Measurements from ENCODE around the gene PNMA1. TPM values are rescaled to one million over a fixed set of nuclear protein-coding genes. Genes with fewer than 3 reads are reported as not detected.

PNMA1 gene
- total RNA-seq, 2 experiments from 2014 or later = 52.6 to 55.9 TPM

DNA sequence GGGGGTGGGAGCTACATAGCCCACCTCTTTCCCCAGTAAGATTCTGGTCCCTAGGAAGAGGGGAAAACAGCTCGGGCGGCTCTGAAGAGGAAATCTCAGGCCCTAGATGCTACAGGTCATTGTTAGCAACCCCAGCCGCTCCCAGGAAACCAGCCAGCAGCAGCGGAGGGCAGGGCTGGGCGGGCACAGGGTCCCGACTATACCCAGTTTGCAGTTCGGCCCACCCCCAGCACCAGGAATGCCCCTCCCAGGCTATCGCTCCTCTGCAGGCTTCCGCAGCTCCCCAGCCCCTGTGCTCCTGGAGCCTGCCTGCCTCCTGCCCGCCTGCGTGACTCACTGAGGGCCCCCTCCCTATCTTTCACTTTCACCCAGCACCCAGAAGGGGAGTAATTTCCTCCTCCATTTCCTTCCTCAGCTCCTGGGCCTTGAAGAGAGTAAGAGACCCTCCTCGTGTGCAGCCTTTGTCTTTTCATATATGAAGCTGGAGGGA lies 27.2 kb upstream of the PNMA1 start:
- H3K4me3 ChIP-seq (ENCODE audit: low read length) = peak overlapping the region; percentile 36
- intact Hi-C loops (cut with DNase I, micrococcal nuclease) = loop anchor here (2.0 to 5.0 kb wide), 2 partner anchors 25 to 46 kb away; no protein-coding TSS in a partner anchor
- peaks cover 40% of the 10 kb centered on the region for H3K36me3 ChIP-seq (ENCODE audit: insufficient read depth, low read length)
- no peaks in the 10 kb centered on the region for H3K27me3 ChIP-seq (ENCODE audit: control insufficient read depth in 1 of 2, insufficient read depth in 2 of 2, low read length in 2 of 2)
- H3K4me1 ChIP-seq (ENCODE audit: insufficient read depth, low read length) = peaks cover 83% of the 10 kb centered on the region
- peak overlapping the region; percentile 76 to 78 for H3K27ac ChIP-seq (ENCODE audit: low read depth in 1 of 2, low read length in 2 of 2)
- Mint-ChIP-seq H3K27me3 (no peaks in the 10 kb centered on the region), H3K4me3 (peak overlapping the region; percentile 87), H3K4me1 (ENCODE audit: low read depth) (peaks cover 65% of the 10 kb centered on the region), H3K36me3 (ENCODE audit: low read depth) (peaks cover 24% of the 10 kb centered on the region), H3K27ac (peak overlapping the region; percentile 99), H3K9me3 (no peaks in the 10 kb centered on the region)
- POLR2A ChIA-PET = interaction anchor here (0.6 to 9.8 kb wide), 15 partner anchors 12 to 145 kb away, joined by 3 to 282 read pairs (median 5); partner anchors contain the start of genes PNMA1, PTGR2 and ZNF410
- CTCF ChIA-PET = interaction anchor here (1.0 to 6.3 kb wide), 11 partner anchors 10 to 127 kb away, joined by 3 to 65 read pairs (median 5); a partner anchor contains a TSS
- ATAC-seq (ENCODE audit: poor library complexity) = peak; percentile 79
- peak in 13 of 14 experiments; percentile 45 to 84 (median 65) for DNase-seq
- no peaks in the 10 kb centered on the region for H3K9me3 ChIP-seq (ENCODE audit: control insufficient read depth in 1 of 2, insufficient read depth in 1 of 2, low read length in 2 of 2)
- TF ChIP-seq CTCF (IDR thresholded peaks at IDR 0.05) = no peak

- Histone ChIP-seq H3K27me3 (ENCODE audit: control insufficient read depth in 1 of 2, insufficient read depth in 2 of 2, low read length in 2 of 2) (no peaks in the 10 kb centered on the region), H3K4me3 (ENCODE audit: low read length) (peak overlapping the region; percentile 36), H3K9me3 (ENCODE audit: control insufficient read depth in 1 of 2, insufficient read depth in 1 of 2, low read length in 2 of 2) (no peaks in the 10 kb centered on the region), H3K36me3 (ENCODE audit: insufficient read depth, low read length) (peaks cover 45% of the 10 kb centered on the region), H3K27ac (ENCODE audit: low read depth in 1 of 2, low read length in 2 of 2) (peak overlapping the region; percentile 76 to 78), H3K4me1 (ENCODE audit: insufficient read depth, low read length) (peaks cover 77% of the 10 kb centered on the region)
- CTCF ChIA-PET = interaction anchor here (1.0 to 6.3 kb wide), 10 partner anchors 9 to 127 kb away, joined by 3 to 65 read pairs (median 6); a partner anchor contains a TSS
- TF ChIP-seq CTCF (IDR thresholded peaks at IDR 0.05) = no peak
- peak overlapping the region; percentile 99 for H3K27ac Mint-ChIP-seq
- intact Hi-C loops (cut with DNase I, micrococcal nuclease) = loop anchor here (2.0 to 5.0 kb wide), 2 partner anchors 26 to 47 kb away; no protein-coding TSS in a partner anchor
- H3K4me1 Mint-ChIP-seq (ENCODE audit: low read depth) = peaks cover 58% of the 10 kb centered on the region
- no peaks in the 10 kb centered on the region for H3K9me3 Mint-ChIP-seq
- no peaks in the 10 kb centered on the region for H3K27me3 Mint-ChIP-seq
- peak overlapping the region; percentile 87 for H3K4me3 Mint-ChIP-seq
- DNase-seq = no peak
- POLR2A ChIA-PET = interaction anchor here (0.7 to 9.8 kb wide), 12 partner anchors 9 to 111 kb away, joined by 3 to 282 read pairs (median 5); partner anchors contain the start of genes PNMA1 and PTGR2
- H3K36me3 Mint-ChIP-seq (ENCODE audit: low read depth) = peaks cover 30% of the 10 kb centered on the region
- ATAC-seq (ENCODE audit: poor library complexity) = no peak
Measured at GRCh38 chr14:73740618-73741326, 26.6 kb upstream of the PNMA1 start.

- H3K36me3 Mint-ChIP-seq (ENCODE audit: low read depth) = peaks cover 37% of the 10 kb centered on the region
- peaks cover 51% of the 10 kb centered on the region for H3K4me1 Mint-ChIP-seq (ENCODE audit: low read depth)
- H3K27me3 Mint-ChIP-seq = no peaks in the 10 kb centered on the region
- no peak for ATAC-seq (ENCODE audit: poor library complexity)
- CTCF ChIA-PET = interaction anchor here (3.2 to 6.3 kb wide), 2 partner anchors 14 to 19 kb away, joined by 31 to 65 read pairs; a partner anchor contains a TSS
- no peaks in the 10 kb centered on the region for H3K9me3 ChIP-seq (ENCODE audit: control insufficient read depth in 1 of 2, insufficient read depth in 1 of 2, low read length in 2 of 2)
- no peaks in the 10 kb centered on the region for H3K9me3 Mint-ChIP-seq
- no peak for DNase-seq
- H3K27ac ChIP-seq (ENCODE audit: low read depth in 1 of 2, low read length in 2 of 2) = peak overlapping the region; percentile 76 to 78
- POLR2A ChIA-PET = interaction anchor here (1.0 to 9.8 kb wide), 6 partner anchors 8 to 112 kb away, joined by 3 to 282 read pairs (median 18); partner anchors contain the start of gene PTGR2
- peaks cover 70% of the 10 kb centered on the region for H3K4me1 ChIP-seq (ENCODE audit: insufficient read depth, low read length)
- H3K36me3 ChIP-seq (ENCODE audit: insufficient read depth, low read length) = peaks cover 51% of the 10 kb centered on the region
- TF ChIP-seq CTCF (IDR thresholded peaks at IDR 0.05) = no peak
- H3K4me3 ChIP-seq (ENCODE audit: low read length) = no peak overlapping the region
- H3K4me3 Mint-ChIP-seq = peak overlapping the region; percentile 60
- peak overlapping the region; percentile 99 for H3K27ac Mint-ChIP-seq
- no peaks in the 10 kb centered on the region for H3K27me3 ChIP-seq (ENCODE audit: control insufficient read depth in 1 of 2, insufficient read depth in 2 of 2, low read length in 2 of 2)
- intact Hi-C loops (cut with DNase I, micrococcal nuclease) = loop anchor here (2.0 to 5.0 kb wide), 2 partner anchors 27 to 47 kb away; no protein-coding TSS in a partner anchor
Measured at GRCh38 chr14:73739899-73740617, 25.9 kb upstream of the PNMA1 start.
